H9 (cell line): ENCODE results near the gene WNT3. TPM values are rescaled to one million over a fixed set of nuclear protein-coding genes. Genes with fewer than 3 reads are reported as not detected.

Experiments
- DNase-seq: peaks from one replicate; pipeline ENCODE4 v3.0.0-alpha.2; 2017
- H2AFZ ChIP-seq: one replicate; pipeline ENCODE4 v1.6.1; 2013; ENCODE audit warnings: mild to moderate bottlenecking, low read length, control low read depth, moderate library complexity
- H2AK5ac ChIP-seq: 2 replicates; pipeline ENCODE4 v1.6.1; 2013; ENCODE audit warnings: low read length, control low read depth, mixed read lengths; ENCODE audit not compliant: insufficient read length
- H2BK120ac ChIP-seq: one replicate; pipeline ENCODE4 v1.6.1; 2013; ENCODE audit warnings: low read depth, mild to moderate bottlenecking, low read length, control low read depth, inconsistent platforms; ENCODE audit not compliant: poor library complexity, severe bottlenecking
- H2BK12ac ChIP-seq: 2 replicates; pipeline ENCODE4 v1.6.1; 2013; ENCODE audit warnings: low read length, control low read depth, mixed read lengths, low read depth; ENCODE audit not compliant: insufficient read length
- H2BK15ac ChIP-seq: 2 replicates; pipeline ENCODE4 v1.6.1; 2013; ENCODE audit warnings: low read depth, low read length, control low read depth
- H2BK20ac ChIP-seq: one replicate; pipeline ENCODE4 v1.6.1; 2013; ENCODE audit warnings: low read depth, mild to moderate bottlenecking, low read length, control low read depth, inconsistent platforms; ENCODE audit not compliant: poor library complexity, severe bottlenecking
- H2BK5ac ChIP-seq: 2 replicates; pipeline ENCODE4 v1.6.1; 2013; ENCODE audit warnings: low read length, control low read depth, mixed read lengths; ENCODE audit not compliant: insufficient read length
- H3K14ac ChIP-seq: 2 replicates; pipeline ENCODE4 v1.6.1; 2013; ENCODE audit warnings: low read length, control low read depth; ENCODE audit not compliant: insufficient read depth
- H3K18ac ChIP-seq: 2 replicates; pipeline ENCODE4 v1.6.1; 2013; ENCODE audit warnings: low read depth, mild to moderate bottlenecking, mixed read lengths, low read length, control low read depth; ENCODE audit not compliant: insufficient read length
- H3K23ac ChIP-seq: 2 replicates; pipeline ENCODE4 v1.6.1; 2013; ENCODE audit warnings: low read length, control low read depth, mixed read lengths, low read depth; ENCODE audit not compliant: insufficient read length
- H3K23me2 ChIP-seq: 2 replicates; pipeline ENCODE4 v1.6.1; 2013; ENCODE audit warnings: low read depth, mild to moderate bottlenecking, mixed read lengths, low read length, control low read depth; ENCODE audit not compliant: insufficient read length, poor library complexity, severe bottlenecking
- H3K27ac ChIP-seq: 2 replicates; pipeline ENCODE4 v1.5.1; 2013; ENCODE audit warnings: low read length, control low read depth, mixed read lengths, low read depth; ENCODE audit not compliant: insufficient read length
- H3K27me3 ChIP-seq: 2 replicates; pipeline ENCODE4 v1.6.1; 2013; ENCODE audit warnings: low read length, control low read depth, inconsistent platforms; ENCODE audit not compliant: insufficient read depth
- H3K4ac ChIP-seq: 2 replicates; pipeline ENCODE4 v1.6.1; 2013; ENCODE audit warnings: low read depth, mild to moderate bottlenecking, control low read depth, inconsistent platforms, low read length, moderate library complexity
- H3K4me1 ChIP-seq: 2 replicates; pipeline ENCODE4 v1.6.1; 2013; ENCODE audit warnings: low read length, control low read depth, inconsistent platforms; ENCODE audit not compliant: insufficient read depth
- H3K4me2 ChIP-seq: 2 replicates; pipeline ENCODE4 v1.6.1; 2013; ENCODE audit warnings: low read length, control low read depth, mixed read lengths; ENCODE audit not compliant: insufficient read length, insufficient read depth
- H3K56ac ChIP-seq: 2 replicates; pipeline ENCODE4 v1.6.1; 2013; ENCODE audit warnings: low read depth, mild to moderate bottlenecking, mixed read lengths, low read length, control low read depth; ENCODE audit not compliant: insufficient read length
- H3K79me1 ChIP-seq: 2 replicates; pipeline ENCODE4 v1.6.1; 2013; ENCODE audit warnings: low read depth, mild to moderate bottlenecking, moderate library complexity, low read length, control low read depth, inconsistent platforms; ENCODE audit not compliant: insufficient read depth, poor library complexity, severe bottlenecking
- H3K79me2 ChIP-seq: 2 replicates; pipeline ENCODE4 v1.6.1; 2013; ENCODE audit warnings: low read length, control low read depth, inconsistent platforms; ENCODE audit not compliant: insufficient read depth
- H3K9ac ChIP-seq: 2 replicates; pipeline ENCODE4 v1.6.1; 2013; ENCODE audit warnings: low read length, control low read depth, mixed read lengths; ENCODE audit not compliant: insufficient read length; ENCODE audit errors: extremely low read depth
- H3K9me3 ChIP-seq: one replicate; pipeline ENCODE4 v1.6.1; 2013; ENCODE audit warnings: low read depth, low read length, inconsistent platforms; ENCODE audit not compliant: control insufficient read depth
- H3T11ph ChIP-seq: one replicate; pipeline ENCODE4 v1.6.1; 2013; ENCODE audit warnings: mild to moderate bottlenecking, low read length, control low read depth, inconsistent platforms
- H4K20me1 ChIP-seq: one replicate; pipeline ENCODE4 v1.6.1; 2013; ENCODE audit not compliant: control insufficient read depth, insufficient read length, insufficient read depth
- H4K5ac ChIP-seq: 2 replicates; pipeline ENCODE4 v1.6.1; 2013; ENCODE audit warnings: low read depth, mild to moderate bottlenecking, mixed read lengths, low read length, control low read depth; ENCODE audit not compliant: insufficient read length
- H4K8ac ChIP-seq: replicated peaks from 2 replicates; pipeline ENCODE4 v1.6.1; 2013; ENCODE audit warnings: low read length, control low read depth, mixed read lengths, low read depth; ENCODE audit not compliant: insufficient read length
- H4K91ac ChIP-seq: 2 replicates; pipeline ENCODE4 v1.6.1; 2013; ENCODE audit warnings: low read depth, mild to moderate bottlenecking, moderate library complexity, mixed read lengths, low read length, control low read depth; ENCODE audit not compliant: insufficient read length
- H3K27ac Mint-ChIP-seq, 3 experiments: 2 replicates in 2 of 3; 3 replicates in 1 of 3; pipeline ENCODE4 v1.8.0; 2020 to 2021; ENCODE audit warnings: mixed read lengths in 3 of 3, mild to moderate bottlenecking in 1 of 3, moderate library complexity in 1 of 3
- H3K27me3 Mint-ChIP-seq: 2 replicates; pipeline ENCODE4 v1.8.0; 2021; ENCODE audit warnings: low read depth, mild to moderate bottlenecking, moderate library complexity, mixed read lengths
- H3K36me3 Mint-ChIP-seq, 3 experiments: 2 replicates in 2 of 3; 3 replicates in 1 of 3; pipeline ENCODE4 v1.8.0; 2020 to 2021; ENCODE audit warnings: low read depth in 3 of 3, mixed read lengths in 3 of 3; ENCODE audit not compliant: insufficient read depth in 1 of 3
- H3K4me1 Mint-ChIP-seq, 2 experiments: 2 replicates each; pipeline ENCODE4 v1.8.0; 2020; ENCODE audit warnings: mixed read lengths in 2 of 2
- H3K4me3 Mint-ChIP-seq, 2 experiments: 2 replicates in 1 of 2; 3 replicates in 1 of 2; pipeline ENCODE4 v1.8.0; 2020 to 2021; ENCODE audit warnings: mild to moderate bottlenecking in 2 of 2, mixed read lengths in 2 of 2, moderate library complexity in 1 of 2
- H3K9me3 Mint-ChIP-seq, 2 experiments: 2 replicates in 1 of 2; 3 replicates in 1 of 2; pipeline ENCODE4 v1.8.0; 2020; ENCODE audit warnings: mild to moderate bottlenecking in 2 of 2, mixed read lengths in 2 of 2, moderate library complexity in 1 of 2
- CTCF ChIP-seq: fragments of 200-600 bp; sonication (generic); conservative IDR thresholded peaks from 3 replicates; pipeline ENCODE4 v1.8.0; 2021; ENCODE audit warnings: antibody characterized with exemption, mild to moderate bottlenecking
- WGBS: extraction: QIAGEN DNeasy Blood & Tissue Kit; methylation state at CpG from one replicate; pipeline ENCODE4 v1.1.7; 2013; ENCODE audit warnings: missing lambda C conversion rate, low lambda C conversion rate, mixed read lengths; ENCODE audit not compliant: insufficient read length; ENCODE audit errors: extremely low coverage; 5-methylcytosine and 5-hydroxymethylcytosine counted together
- total RNA-seq: library from RNA; stranded (reverse); gene quantifications from 2 replicates; pipeline ENCODE4 v1.2.1, GENCODE V29; 2021

WNT3 gene
- total RNA-seq, 1 experiment from 2014 or later = 22.4 TPM

- H2BK20ac ChIP-seq = no peak overlapping the region
- no peak overlapping the region; a peak in 1 of 5 replicates for H3K4me3 Mint-ChIP-seq
- DNase-seq = peak; percentile 45
- H2BK120ac ChIP-seq = no peak overlapping the region
- H3K27me3 Mint-ChIP-seq = peaks cover 58% of the 10 kb centered on the region
- no peak overlapping the region for H4K5ac ChIP-seq
- H3T11ph ChIP-seq = no peak overlapping the region
- H4K8ac ChIP-seq = no peak overlapping the region
- no peak overlapping the region for H3K56ac ChIP-seq
- H3K79me1 ChIP-seq = no peaks in the 10 kb centered on the region
- H4K91ac ChIP-seq = no peak overlapping the region
- H3K18ac ChIP-seq = no peak overlapping the region
- WGBS = no CpG with 5 or more reads among the region's 6 CpGs
- H3K79me2 ChIP-seq = no peaks in the 10 kb centered on the region
- H3K4me1 ChIP-seq = no peaks in the 10 kb centered on the region; the same call in 1 of the 2 replicates
- H3K14ac ChIP-seq = no peak overlapping the region
- no peak overlapping the region for H3K4me2 ChIP-seq
- no peaks in the 10 kb centered on the region; a peak in 1 of 5 replicates for H3K9me3 Mint-ChIP-seq
- H3K36me3 Mint-ChIP-seq = no peaks in the 10 kb centered on the region
- H3K4ac ChIP-seq = no peak overlapping the region
- H4K20me1 ChIP-seq = no peaks in the 10 kb centered on the region
- H3K23me2 ChIP-seq = peaks cover 11% of the 10 kb centered on the region
- TF ChIP-seq CTCF = no peak
- no peak overlapping the region for H3K27ac ChIP-seq
- no peak overlapping the region for H2BK5ac ChIP-seq
- no peak overlapping the region for H2AK5ac ChIP-seq
- H2BK15ac ChIP-seq = no peak overlapping the region
- H3K27me3 ChIP-seq = peaks cover 20% of the 10 kb centered on the region; the same call in 1 of the 2 replicates
- H3K27ac Mint-ChIP-seq = no peak overlapping the region
- peaks cover 20 to 23% of the 10 kb centered on the region in 2 experiments for H3K4me1 Mint-ChIP-seq
- no peak overlapping the region for H2AFZ ChIP-seq
- no peaks in the 10 kb centered on the region for H3K9me3 ChIP-seq
- H3K23ac ChIP-seq = no peak overlapping the region
- H3K9ac ChIP-seq = no peak overlapping the region
- H2BK12ac ChIP-seq = no peak overlapping the region
These were observed 35.5 kb upstream of the WNT3 start for GRCh38 chr17:46853896-46854444.
